HG02571 (cell line): ENCODE data around the gene CNIH2.

Experiments used
- ATAC-seq: cut with Tn5 transposase; IDR thresholded peaks from one replicate; pipeline ENCODE4 v1.9.1; 2021; ENCODE audit warnings: mild to moderate bottlenecking, moderate library complexity; ENCODE audit not compliant: unreplicated experiment

CNIH2 gene

GRCh38 chr11:66327171-66328030 is 49.4 kb downstream of the CNIH2 start:
- no peak for ATAC-seq

- ATAC-seq = no peak
Observed at GRCh38 chr11:66328031-66328301, 50.0 kb downstream of the CNIH2 start.

GRCh38 chr11:66328302-66329144 is 50.5 kb downstream of the CNIH2 start:
- no peak for ATAC-seq

DNA sequence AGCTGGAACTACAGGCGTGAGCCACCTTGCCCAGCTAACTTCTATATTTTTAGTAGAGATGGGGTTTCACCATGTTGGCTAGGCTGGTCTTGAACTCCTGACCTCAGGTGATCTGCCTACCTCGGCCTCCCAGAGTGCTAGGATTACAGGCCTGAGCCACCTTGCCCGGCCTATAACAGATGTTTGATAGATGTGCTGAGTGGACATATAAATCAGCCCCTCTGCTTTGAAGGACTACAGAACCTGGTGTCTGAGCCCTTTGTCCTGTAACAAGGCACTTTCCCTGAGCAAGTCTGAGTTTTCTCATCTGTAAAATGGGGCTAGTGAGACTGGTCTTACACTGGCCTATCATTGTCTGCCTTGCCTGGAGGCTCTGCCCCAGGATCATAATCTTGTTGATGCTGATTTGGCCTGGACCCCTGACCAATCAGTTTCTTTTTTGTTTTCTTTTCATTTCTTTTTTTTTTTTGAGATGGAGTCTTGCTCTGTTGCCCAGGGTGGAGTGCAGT is 51.2 kb downstream of the CNIH2 start:
- no peak for ATAC-seq

- ATAC-seq = no peak
Observed at GRCh38 chr11:66330931-66331330, 53.0 kb downstream of the CNIH2 start.

DNA sequence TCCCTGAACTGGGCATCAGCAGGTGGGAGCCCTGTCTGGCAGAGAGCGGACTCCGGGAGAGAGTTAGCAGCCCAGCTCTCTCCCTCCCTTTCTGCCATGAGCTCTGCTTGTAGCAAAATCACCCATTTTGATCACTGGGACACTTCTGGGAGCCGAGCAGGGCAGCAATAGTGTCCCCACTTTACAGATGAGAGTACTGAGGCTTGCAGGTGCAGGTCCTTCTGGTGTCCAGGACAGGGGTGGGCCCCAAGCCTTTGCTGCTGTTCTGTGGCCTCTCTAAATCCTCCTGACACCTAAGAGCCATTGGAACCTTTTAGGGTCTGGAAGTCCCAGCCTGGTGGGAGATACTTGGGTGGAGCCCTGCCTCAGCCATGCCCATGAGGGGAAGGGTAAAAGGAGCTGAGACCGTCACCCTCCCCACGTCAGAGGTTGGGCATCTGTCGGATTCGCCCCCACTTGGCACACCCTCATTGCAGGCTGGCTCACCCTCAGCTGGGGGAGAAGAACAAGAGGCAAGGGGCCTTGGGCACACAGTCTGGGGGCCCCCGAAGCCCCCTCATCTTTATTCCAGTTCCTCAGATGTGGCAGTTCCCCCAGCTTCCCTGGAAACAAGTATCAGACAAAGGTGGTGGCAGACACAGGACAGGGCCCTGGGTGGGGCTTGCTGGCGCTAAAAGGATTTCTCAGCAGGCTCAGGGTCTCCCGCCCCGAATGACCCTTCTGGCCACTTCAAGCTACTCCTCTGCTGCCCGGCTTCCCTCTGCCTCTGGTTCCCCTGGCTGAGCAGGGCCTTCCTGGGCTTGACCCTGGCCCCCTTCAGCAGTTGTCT is 53.8 kb downstream of the CNIH2 start:
- ATAC-seq = no peak

GRCh38 chr11:66332371-66333219 is 54.6 kb downstream of the CNIH2 start:
- no peak for ATAC-seq

DNA sequence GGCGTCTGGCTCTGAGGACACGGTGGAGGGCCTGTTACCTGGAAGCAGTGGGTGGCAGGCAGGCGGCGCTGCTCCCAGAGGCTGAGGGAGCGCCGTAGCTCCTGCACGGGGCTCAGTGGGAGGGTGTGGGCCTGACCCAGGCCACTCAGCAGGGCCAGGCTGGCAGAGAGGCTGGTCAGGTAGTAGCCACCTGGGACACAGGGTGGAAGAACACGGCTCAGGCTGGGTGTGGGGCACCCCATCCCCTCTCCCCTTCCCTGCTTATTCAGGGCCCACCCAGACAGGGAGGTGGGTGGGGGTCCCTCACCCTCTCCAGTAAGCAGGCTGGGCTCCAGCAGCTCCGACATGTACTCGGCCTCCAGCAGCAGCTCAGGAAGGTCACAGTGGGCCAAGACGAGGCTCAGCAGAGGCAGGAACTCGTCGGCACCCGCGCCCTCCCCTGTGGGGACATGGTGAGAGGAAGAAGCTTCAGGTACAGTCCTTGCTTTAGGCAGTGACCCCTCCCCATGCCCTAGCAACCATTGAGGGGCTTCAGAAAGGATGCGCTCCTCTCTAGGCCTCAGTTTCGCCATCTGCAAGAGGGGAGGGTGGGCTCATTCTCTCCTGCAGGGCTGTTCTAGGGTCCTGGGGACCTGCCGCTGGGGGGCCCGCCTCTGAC is 55.4 kb downstream of the CNIH2 start:
- no peak for ATAC-seq
